Adrenal gland (tissue), 12 donors: ENCODE data around the gene OPRL1. TPM values are rescaled to one million over a fixed set of nuclear protein-coding genes. Genes with fewer than 3 reads are reported as not detected.

Source experiments
- DNase-seq, 7 donors: peaks; one replicate each; pipeline ENCODE4 v3.0.0-alpha.2; 2019 to 2020
- H3K27ac ChIP-seq, 5 donors: fragments of 200-600 bp; sonication (generic) in 4 of 5; 1 replicate in 3 of 5; 2 replicates in 2 of 5; pipeline versions ENCODE4 v1.5.1 to v1.8.0; 2016 to 2020; ENCODE audit warnings: mild to moderate bottlenecking in 1 of 5
- H3K27me3 ChIP-seq: fragments of 200-600 bp; 2 replicates; pipeline ENCODE4 v1.8.0; 2021
- H3K36me3 ChIP-seq, 2 donors: fragments of 200-600 bp; replicated peaks in 1 of 2; 1 replicate in 1 of 2; 2 replicates in 1 of 2; pipeline versions ENCODE4 v1.5.1 to v1.8.0; 2018 to 2022
- H3K4me1 ChIP-seq, 2 donors: fragments of 200-600 bp; replicated peaks in 1 of 2; 1 replicate in 1 of 2; 2 replicates in 1 of 2; pipeline versions ENCODE4 v1.5.1 to v1.8.0; 2018 to 2021
- H3K4me3 ChIP-seq, 4 donors: fragments of 200-600 bp; sonication (generic) in 3 of 4; one replicate each; pipeline ENCODE4 v1.5.1; 2016 to 2018
- H3K9me3 ChIP-seq, 3 donors: fragments of 200-600 bp; sonication (generic) in 1 of 3; replicated peaks in 1 of 3; 1 replicate in 2 of 3; 2 replicates in 1 of 3; pipeline versions ENCODE4 v1.5.1 to v1.8.0; 2016 to 2021
- POLR2A ChIP-seq, 2 donors: fragments of 450-650 bp; IDR thresholded peaks; one replicate each; pipeline ENCODE4 v1.6.1; 2017; ENCODE audit warnings: antibody characterized with exemption in 2 of 2, mild to moderate bottlenecking in 2 of 2, moderate library complexity in 1 of 2
- WGBS, 4 donors: extraction: QIAGEN DNeasy Blood & Tissue Kit in 2 of 4; methylation state at CpG; one replicate each; pipeline versions ENCODE4 v1.1.5 to v1.1.7; 2013 to 2017; 5-methylcytosine and 5-hydroxymethylcytosine counted together
- intact Hi-C, 2 donors: fragments of 100-400 bp; cut with DNase I; formaldehyde crosslinking; loops; one replicate each; pipeline versions ENCODE4 v1.14.1 to v1.15.0; 2022 to 2023
- polyA plus RNA-seq, 3 donors: library from polyadenylated mRNA; stranded (reverse); fragments of 200-250 nt in 2 of 3; fragments of 350-450 nt in 1 of 3; fragmentation: Illumina TruSeq in 1 of 3; extraction: RNeasy Lipid Tissue Mini Kit (QIAGEN cat#74804) in 1 of 3; gene quantifications; one replicate each; pipeline ENCODE4 v1.2.3, GENCODE V29; 2013 to 2014
- total RNA-seq, 9 donors: library from RNA; depleted of rRNA in 4 of 9; stranded (reverse); fragments of >200 nt in 4 of 9; fragments of 120-200 nt in 1 of 9; fragmentation: NEBNext Ultra II Directional in 1 of 9; extraction: Animal tissue kit (Norgen Biotek cat#: 25700) in 1 of 9; gene quantifications; one replicate each; pipeline versions ENCODE4 v1.1.0 to v1.2.4, GENCODE V29; 2013 to 2023
- TF ChIP-seq, protein P1 (sequence below), 6 experiments: fragments of 450-650 bp in 4 of 6; fragments of 200-600 bp in 2 of 6; sonication (generic) in 1 of 6; IDR thresholded peaks; 1 replicate in 5 of 6; 2 replicates in 1 of 6; pipeline versions ENCODE4 v1.5.1 to v1.8.0; 2016 to 2021; ENCODE audit warnings: antibody characterized with exemption in 6 of 6, mild to moderate bottlenecking in 2 of 6, moderate library complexity in 1 of 6
- donor health status: healthy with polysubstance abuse.
- donor health status: Bipolar disorder and iron deficiency.
- donor health status: DM: yes; HTN: yes; CAD: no.
- donor health status: DM: no; HTN: no; CAD: no.
- donor health status: DM: no; HTN: no; CAD: no.
- donor health status: DM: yes; HTN: yes; CAD: no.

OPRL1 gene
- total and polyA plus RNA-seq, 12 donors: 0.24 to 5.7 (median 2.2) TPM

DNA sequence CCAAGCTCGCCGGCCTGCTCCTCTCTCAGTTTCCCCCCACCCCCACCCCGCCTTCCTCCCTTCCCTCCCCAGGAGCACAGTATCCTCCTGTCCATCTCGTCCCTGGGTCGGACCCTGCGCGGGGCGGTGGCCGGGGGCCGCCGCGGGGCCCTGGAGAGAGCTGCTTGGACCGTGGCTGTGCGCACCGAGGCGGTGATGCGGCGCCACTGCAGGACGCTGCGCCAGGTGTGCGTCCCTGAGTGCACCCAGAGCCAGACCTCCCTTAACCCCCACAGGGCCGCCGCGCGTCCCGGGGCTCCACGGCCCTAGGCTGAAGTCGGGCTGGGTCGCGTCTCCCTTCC, 41.7 kb upstream of the OPRL1 start:
- no peak for DNase-seq
- Histone ChIP-seq H3K9me3 (no peaks in the 10 kb centered on the region), H3K4me1 (peaks cover 8 to 25% of the 10 kb centered on the region in 2 donors), H3K4me3 (peak overlapping the region in 1 of 4 donors; percentile 50), H3K36me3 (peaks cover 0 to 3% of the 10 kb centered on the region in 2 donors), H3K27me3 (peaks cover 21% of the 10 kb centered on the region), H3K27ac (peak overlapping the region in 1 of 5 donors; percentile 55)
- WGBS, 4 donors: 2 to 20% (median 2%) methylated on average over 2 to 30 of the region's 30 CpGs; no CpG with 5 or more reads in 1 of the 4 donors
- TF ChIP-seq POLR2A (IDR thresholded peaks at IDR 0.05): no peak
- TF ChIP-seq, protein P1, sequence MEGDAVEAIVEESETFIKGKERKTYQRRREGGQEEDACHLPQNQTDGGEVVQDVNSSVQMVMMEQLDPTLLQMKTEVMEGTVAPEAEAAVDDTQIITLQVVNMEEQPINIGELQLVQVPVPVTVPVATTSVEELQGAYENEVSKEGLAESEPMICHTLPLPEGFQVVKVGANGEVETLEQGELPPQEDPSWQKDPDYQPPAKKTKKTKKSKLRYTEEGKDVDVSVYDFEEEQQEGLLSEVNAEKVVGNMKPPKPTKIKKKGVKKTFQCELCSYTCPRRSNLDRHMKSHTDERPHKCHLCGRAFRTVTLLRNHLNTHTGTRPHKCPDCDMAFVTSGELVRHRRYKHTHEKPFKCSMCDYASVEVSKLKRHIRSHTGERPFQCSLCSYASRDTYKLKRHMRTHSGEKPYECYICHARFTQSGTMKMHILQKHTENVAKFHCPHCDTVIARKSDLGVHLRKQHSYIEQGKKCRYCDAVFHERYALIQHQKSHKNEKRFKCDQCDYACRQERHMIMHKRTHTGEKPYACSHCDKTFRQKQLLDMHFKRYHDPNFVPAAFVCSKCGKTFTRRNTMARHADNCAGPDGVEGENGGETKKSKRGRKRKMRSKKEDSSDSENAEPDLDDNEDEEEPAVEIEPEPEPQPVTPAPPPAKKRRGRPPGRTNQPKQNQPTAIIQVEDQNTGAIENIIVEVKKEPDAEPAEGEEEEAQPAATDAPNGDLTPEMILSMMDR (IDR thresholded peaks at IDR 0.05): no peak
- intact Hi-C loops: loop anchor here in 1 of 2 donors (10.0 kb wide), 1 partner anchor 77 kb away; no protein-coding TSS in a partner anchor

GRCh38 chr20:64038565-64039292, 41.2 kb upstream of the OPRL1 start:
- TF ChIP-seq, protein P1 (IDR thresholded peaks at IDR 0.05): peak; percentile 50 to 68 (median 66)
- TF ChIP-seq POLR2A (IDR thresholded peaks at IDR 0.05): no peak
- Histone ChIP-seq H3K9me3 (no peaks in the 10 kb centered on the region), H3K4me3 (peak overlapping the region in 2 of 4 donors; percentile 12 to 50), H3K4me1 (peaks cover 8 to 25% of the 10 kb centered on the region in 2 donors), H3K27ac (peak overlapping the region in 2 of 5 donors; percentile 54 to 55), H3K36me3 (no peaks in the 10 kb centered on the region), H3K27me3 (peaks cover 21% of the 10 kb centered on the region)
- 0 to 1% (median 1%) methylated on average over 7 to 91 of the region's 91 CpGs for WGBS, 4 donors
- DNase-seq: peak; percentile 56 to 83 (median 67)
- intact Hi-C loops: loop anchor here in 1 of 2 donors (10.0 kb wide), 1 partner anchor 76 kb away; no protein-coding TSS in a partner anchor

DNA sequence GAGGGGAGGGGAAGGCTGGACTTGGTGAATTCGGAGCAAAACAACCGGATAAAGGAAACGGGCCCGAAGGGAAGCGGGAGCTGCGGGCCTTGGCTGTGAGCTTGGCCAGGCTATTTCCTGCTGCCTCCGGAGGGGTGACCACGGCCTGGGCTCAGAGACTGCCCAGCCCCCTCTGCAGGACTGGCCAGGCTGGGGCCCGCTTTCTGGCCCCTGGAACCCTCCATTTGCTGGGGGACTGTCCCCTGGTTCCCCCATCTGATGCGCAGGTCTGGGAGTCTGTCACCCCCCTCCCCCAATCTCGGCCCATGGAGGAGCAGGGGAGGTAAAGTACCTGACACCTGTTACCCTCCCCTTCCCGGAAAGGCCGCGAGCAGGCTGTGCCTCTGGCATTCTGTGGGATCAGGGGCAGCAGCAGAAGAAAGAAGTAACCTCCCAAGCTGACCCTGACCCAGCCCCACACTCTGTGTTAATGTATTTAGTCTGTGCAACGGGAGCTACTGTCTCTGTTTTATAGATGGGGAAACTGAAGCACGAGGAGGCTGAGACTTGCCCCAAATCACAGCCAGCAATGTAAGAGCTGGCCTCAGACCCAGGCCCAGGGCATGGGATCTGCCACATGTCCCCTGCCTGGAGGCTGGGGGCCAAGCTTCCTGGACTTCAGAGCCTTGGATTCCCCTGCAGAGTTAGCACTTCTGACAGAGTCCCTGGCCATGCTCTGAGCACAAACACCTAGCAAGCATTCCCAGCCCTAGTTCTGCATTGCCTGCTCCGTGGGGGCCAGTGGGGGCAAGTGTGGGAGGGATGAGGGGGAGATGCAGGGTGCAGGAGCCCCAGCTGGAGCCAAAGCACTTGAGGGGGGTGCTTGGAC, 40.4 kb upstream of the OPRL1 start:
- peaks cover 21% of the 10 kb centered on the region for H3K27me3 ChIP-seq
- peak in 1 of 7 donors; percentile 65 for DNase-seq
- intact Hi-C loops: loop anchor here in 1 of 2 donors (10.0 kb wide), 1 partner anchor 75 kb away; no protein-coding TSS in a partner anchor
- WGBS, 4 donors: 14 to 45% (median 18%) methylated on average over 3 to 17 of the region's 17 CpGs
- TF ChIP-seq POLR2A (IDR thresholded peaks at IDR 0.05): no peak
- TF ChIP-seq, protein P1 (IDR thresholded peaks at IDR 0.05): no peak
- H3K4me3 ChIP-seq: peak overlapping the region in 2 of 4 donors; percentile 12 to 50
- no peaks in the 10 kb centered on the region for H3K9me3 ChIP-seq
- H3K36me3 ChIP-seq: no peaks in the 10 kb centered on the region
- peak overlapping the region in 1 of 5 donors; percentile 15 for H3K27ac ChIP-seq
- H3K4me1 ChIP-seq: peaks cover 8 to 25% of the 10 kb centered on the region in 2 donors
